Adrenal gland (tissue), 5 donors: ENCODE data around the gene MAML3.

Experiments used
- POLR2A ChIP-seq, 2 donors: fragments of 450-650 bp; IDR thresholded peaks; one replicate each; pipeline ENCODE4 v1.6.1; 2017; ENCODE audit warnings: antibody characterized with exemption in 2 of 2, mild to moderate bottlenecking in 2 of 2, moderate library complexity in 1 of 2
- TF ChIP-seq, protein P1 (sequence below), 6 experiments: fragments of 450-650 bp in 4 of 6; fragments of 200-600 bp in 2 of 6; sonication (generic) in 1 of 6; IDR thresholded peaks; 1 replicate in 5 of 6; 2 replicates in 1 of 6; pipeline versions ENCODE4 v1.5.1 to v1.8.0; 2016 to 2021; ENCODE audit warnings: antibody characterized with exemption in 6 of 6, mild to moderate bottlenecking in 2 of 6, moderate library complexity in 1 of 6
- donor health status: DM: no; HTN: no; CAD: no.

DNA sequence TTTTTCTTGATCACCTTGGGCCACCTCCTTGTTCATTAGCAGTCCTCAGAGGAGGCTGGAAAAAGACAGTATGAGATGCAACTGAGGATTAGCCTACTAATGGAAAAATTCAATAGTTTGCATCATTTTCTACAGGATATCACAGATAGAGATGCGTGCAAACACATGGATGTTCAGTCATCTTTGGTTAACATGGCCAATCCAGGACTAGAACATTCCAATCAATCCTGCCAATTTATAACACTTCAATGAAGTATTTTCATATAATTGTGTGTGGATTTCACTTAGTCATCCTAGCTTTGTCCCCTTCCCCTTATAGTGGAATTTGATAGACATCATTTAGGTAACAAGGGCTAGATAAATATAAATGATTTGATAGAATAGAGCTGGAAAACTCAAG is 42.7 kb downstream of the MAML3 start:
- TF ChIP-seq, protein P1, sequence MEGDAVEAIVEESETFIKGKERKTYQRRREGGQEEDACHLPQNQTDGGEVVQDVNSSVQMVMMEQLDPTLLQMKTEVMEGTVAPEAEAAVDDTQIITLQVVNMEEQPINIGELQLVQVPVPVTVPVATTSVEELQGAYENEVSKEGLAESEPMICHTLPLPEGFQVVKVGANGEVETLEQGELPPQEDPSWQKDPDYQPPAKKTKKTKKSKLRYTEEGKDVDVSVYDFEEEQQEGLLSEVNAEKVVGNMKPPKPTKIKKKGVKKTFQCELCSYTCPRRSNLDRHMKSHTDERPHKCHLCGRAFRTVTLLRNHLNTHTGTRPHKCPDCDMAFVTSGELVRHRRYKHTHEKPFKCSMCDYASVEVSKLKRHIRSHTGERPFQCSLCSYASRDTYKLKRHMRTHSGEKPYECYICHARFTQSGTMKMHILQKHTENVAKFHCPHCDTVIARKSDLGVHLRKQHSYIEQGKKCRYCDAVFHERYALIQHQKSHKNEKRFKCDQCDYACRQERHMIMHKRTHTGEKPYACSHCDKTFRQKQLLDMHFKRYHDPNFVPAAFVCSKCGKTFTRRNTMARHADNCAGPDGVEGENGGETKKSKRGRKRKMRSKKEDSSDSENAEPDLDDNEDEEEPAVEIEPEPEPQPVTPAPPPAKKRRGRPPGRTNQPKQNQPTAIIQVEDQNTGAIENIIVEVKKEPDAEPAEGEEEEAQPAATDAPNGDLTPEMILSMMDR (IDR thresholded peaks at IDR 0.05), result no peak
- no peak for TF ChIP-seq POLR2A (IDR thresholded peaks at IDR 0.05)
